ENCODE measurements around the gene BCAP31.

Gene BCAP31

DNA sequence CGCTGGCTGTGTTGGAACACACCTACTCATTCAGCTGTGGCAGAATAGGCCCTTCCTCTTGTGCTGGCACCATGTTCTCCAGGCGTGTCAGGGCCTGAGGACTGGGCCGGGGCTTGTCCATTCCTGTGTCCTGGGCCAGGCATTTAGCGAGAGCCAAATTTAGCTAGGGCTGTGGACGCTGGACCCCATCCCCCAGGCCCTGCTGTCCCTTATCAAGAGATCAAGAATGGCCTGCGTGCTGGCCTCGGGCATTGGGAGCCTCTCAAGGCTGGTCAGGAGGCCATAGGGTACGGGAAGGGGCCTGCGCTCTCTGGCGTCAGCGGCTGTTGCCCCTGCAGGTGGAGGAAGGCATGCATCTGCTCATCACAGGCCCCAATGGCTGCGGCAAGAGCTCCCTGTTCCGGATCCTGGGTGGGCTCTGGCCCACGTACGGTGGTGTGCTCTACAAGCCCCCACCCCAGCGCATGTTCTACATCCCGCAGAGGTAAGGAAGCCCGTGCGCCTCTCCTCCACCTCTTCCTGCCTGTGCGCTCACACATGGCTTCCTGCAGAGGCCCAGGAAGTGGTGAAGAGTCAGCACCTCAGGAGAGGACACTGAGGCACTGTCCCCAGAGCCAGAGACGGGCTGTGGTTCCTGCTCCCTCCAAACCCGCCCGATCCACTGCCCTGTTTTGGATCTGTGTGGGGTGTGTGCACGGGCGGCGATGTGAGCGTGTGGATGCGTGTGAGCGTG lies 15.7 kb upstream of the BCAP31 start (continued):
- TF ChIP-seq, protein P1, sequence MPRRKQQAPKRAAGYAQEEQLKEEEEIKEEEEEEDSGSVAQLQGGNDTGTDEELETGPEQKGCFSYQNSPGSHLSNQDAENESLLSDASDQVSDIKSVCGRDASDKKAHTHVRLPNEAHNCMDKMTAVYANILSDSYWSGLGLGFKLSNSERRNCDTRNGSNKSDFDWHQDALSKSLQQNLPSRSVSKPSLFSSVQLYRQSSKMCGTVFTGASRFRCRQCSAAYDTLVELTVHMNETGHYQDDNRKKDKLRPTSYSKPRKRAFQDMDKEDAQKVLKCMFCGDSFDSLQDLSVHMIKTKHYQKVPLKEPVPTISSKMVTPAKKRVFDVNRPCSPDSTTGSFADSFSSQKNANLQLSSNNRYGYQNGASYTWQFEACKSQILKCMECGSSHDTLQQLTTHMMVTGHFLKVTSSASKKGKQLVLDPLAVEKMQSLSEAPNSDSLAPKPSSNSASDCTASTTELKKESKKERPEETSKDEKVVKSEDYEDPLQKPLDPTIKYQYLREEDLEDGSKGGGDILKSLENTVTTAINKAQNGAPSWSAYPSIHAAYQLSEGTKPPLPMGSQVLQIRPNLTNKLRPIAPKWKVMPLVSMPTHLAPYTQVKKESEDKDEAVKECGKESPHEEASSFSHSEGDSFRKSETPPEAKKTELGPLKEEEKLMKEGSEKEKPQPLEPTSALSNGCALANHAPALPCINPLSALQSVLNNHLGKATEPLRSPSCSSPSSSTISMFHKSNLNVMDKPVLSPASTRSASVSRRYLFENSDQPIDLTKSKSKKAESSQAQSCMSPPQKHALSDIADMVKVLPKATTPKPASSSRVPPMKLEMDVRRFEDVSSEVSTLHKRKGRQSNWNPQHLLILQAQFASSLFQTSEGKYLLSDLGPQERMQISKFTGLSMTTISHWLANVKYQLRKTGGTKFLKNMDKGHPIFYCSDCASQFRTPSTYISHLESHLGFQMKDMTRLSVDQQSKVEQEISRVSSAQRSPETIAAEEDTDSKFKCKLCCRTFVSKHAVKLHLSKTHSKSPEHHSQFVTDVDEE (CRISPR knock-in tag; IDR thresholded peaks at IDR 0.05), result no peak
- TF ChIP-seq BACH2 (CRISPR knock-in tag; IDR thresholded peaks at IDR 0.05; ENCODE audit: borderline replicate concordance), result no peak

DNA sequence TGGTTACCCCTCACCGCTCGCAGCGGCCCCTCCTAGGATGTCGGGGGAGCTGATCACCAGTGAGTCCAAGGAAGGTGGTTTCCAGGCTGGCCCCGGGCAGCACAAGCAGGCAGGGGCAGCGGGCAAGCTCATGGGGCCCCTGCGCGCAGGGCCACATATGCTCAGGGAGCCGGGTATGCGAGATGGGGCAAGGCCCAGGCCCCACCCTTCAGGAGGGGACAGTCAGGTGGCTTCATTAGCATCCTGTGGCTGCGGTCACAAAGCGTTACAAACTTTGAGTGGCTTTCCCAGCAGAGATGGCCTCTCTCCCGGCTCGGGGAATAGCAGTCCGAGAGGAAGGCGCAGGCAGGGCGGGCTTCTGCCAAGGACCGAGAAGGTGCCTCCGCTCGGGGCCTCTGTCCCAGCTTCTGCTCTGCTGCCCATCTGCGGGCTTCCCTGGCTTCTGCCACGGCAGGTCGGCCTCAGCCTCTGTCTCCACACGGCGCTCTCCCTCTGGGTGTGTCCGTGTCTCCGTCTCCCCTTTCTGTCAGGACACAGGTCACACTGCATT lies 13.9 kb upstream of the BCAP31 start:
- no peak for ATAC-seq
- no peak for TF ChIP-seq SNAI2 (CRISPR knock-in tag; IDR thresholded peaks at IDR 0.05)
- no peak for TF ChIP-seq GLIS3 (CRISPR knock-in tag; IDR thresholded peaks at IDR 0.05)
- TF ChIP-seq ZC3H10 (CRISPR knock-in tag; IDR thresholded peaks at IDR 0.05), result no peak
- TF ChIP-seq, protein P1 (CRISPR knock-in tag; IDR thresholded peaks at IDR 0.05), result no peak

DNA sequence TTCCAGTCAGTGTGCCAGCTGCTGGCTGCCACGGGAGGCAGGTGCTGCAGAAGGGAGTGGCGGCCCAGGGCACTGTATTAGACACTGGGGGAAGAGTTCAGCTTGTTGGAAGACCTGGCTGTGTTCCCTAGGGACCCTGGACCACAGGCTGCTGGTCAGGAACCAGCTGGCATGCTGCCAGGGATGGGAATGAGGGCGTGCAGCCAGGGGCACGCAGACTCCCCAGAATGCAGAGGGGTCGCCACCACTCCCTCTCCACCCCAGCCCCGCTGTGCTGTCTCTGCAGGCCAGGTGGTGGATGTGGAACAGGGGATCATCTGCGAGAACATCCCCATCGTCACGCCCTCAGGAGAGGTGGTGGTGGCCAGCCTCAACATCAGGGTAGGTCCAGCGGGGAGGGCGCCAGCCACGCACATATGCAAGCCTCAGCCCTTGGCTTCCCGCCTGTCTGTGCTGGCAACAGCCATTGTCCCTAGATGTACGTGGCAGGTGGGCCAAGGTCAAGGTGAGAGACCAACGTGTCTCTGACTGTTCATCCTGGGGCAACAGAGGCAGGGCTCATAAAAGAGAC lies 12.8 kb upstream of the BCAP31 start:
- TF ChIP-seq TOX (CRISPR knock-in tag; IDR thresholded peaks at IDR 0.05; ENCODE audit: borderline replicate concordance) (no peak), CREB5 (CRISPR knock-in tag; IDR thresholded peaks at IDR 0.05; ENCODE audit: low read depth) (no peak), BACH2 (CRISPR knock-in tag; IDR thresholded peaks at IDR 0.05; ENCODE audit: borderline replicate concordance) (no peak), SNAI2 (CRISPR knock-in tag; IDR thresholded peaks at IDR 0.05) (no peak), ZFP30 (CRISPR knock-in tag; IDR thresholded peaks at IDR 0.05) (no peak), ZNF8 (CRISPR knock-in tag; IDR thresholded peaks at IDR 0.05) (no peak), ISL1 (CRISPR knock-in tag; IDR thresholded peaks at IDR 0.05) (no peak), GLIS3 (CRISPR knock-in tag; IDR thresholded peaks at IDR 0.05) (no peak), ZNF565 (CRISPR knock-in tag; conservative IDR thresholded peaks at IDR 0.05; ENCODE audit: low read depth) (no peak), POU6F1 (CRISPR knock-in tag; IDR thresholded peaks at IDR 0.05; ENCODE audit: borderline replicate concordance, low read depth) (no peak), ARNTL (CRISPR knock-in tag; IDR thresholded peaks at IDR 0.05; ENCODE audit: borderline replicate concordance, low read depth) (no peak), ZC3H10 (CRISPR knock-in tag; IDR thresholded peaks at IDR 0.05) (no peak), ESRRG (CRISPR knock-in tag; IDR thresholded peaks at IDR 0.05) (no peak), TCF4 (CRISPR knock-in tag; IDR thresholded peaks at IDR 0.05; ENCODE audit: borderline replicate concordance) (no peak), ZFP3 (CRISPR knock-in tag; IDR thresholded peaks at IDR 0.05) (no peak), PPARA (CRISPR knock-in tag; IDR thresholded peaks at IDR 0.05; ENCODE audit: borderline replicate concordance) (no peak)
- TF ChIP-seq, protein P1 (CRISPR knock-in tag; IDR thresholded peaks at IDR 0.05), result no peak
- TF ChIP-seq, protein P2, sequence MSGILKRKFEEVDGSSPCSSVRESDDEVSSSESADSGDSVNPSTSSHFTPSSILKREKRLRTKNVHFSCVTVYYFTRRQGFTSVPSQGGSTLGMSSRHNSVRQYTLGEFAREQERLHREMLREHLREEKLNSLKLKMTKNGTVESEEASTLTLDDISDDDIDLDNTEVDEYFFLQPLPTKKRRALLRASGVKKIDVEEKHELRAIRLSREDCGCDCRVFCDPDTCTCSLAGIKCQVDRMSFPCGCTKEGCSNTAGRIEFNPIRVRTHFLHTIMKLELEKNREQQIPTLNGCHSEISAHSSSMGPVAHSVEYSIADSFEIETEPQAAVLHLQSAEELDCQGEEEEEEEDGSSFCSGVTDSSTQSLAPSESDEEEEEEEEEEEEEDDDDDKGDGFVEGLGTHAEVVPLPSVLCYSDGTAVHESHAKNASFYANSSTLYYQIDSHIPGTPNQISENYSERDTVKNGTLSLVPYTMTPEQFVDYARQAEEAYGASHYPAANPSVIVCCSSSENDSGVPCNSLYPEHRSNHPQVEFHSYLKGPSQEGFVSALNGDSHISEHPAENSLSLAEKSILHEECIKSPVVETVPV (CRISPR knock-in tag; IDR thresholded peaks at IDR 0.05), result no peak
- TF ChIP-seq, protein P3, sequence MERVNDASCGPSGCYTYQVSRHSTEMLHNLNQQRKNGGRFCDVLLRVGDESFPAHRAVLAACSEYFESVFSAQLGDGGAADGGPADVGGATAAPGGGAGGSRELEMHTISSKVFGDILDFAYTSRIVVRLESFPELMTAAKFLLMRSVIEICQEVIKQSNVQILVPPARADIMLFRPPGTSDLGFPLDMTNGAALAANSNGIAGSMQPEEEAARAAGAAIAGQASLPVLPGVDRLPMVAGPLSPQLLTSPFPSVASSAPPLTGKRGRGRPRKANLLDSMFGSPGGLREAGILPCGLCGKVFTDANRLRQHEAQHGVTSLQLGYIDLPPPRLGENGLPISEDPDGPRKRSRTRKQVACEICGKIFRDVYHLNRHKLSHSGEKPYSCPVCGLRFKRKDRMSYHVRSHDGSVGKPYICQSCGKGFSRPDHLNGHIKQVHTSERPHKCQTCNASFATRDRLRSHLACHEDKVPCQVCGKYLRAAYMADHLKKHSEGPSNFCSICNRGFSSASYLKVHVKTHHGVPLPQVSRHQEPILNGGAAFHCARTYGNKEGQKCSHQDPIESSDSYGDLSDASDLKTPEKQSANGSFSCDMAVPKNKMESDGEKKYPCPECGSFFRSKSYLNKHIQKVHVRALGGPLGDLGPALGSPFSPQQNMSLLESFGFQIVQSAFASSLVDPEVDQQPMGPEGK (CRISPR knock-in tag; IDR thresholded peaks at IDR 0.05; ENCODE audit: borderline replicate concordance), result no peak

More for the DNA sequence above, 12.8 kb upstream of the BCAP31 start:
- no peak for ATAC-seq
